ENCODE data around the gene AACS.
"Not testable (repeated sequence)": the region's sequence is repeated elsewhere in the genome, so short reads cannot be mapped to it uniquely, and the experiment has no call there.

AACS gene

GRCh38 chr12:125061229-125061628, 4.0 kb upstream of the AACS start:
- DNase-seq = no peak

GRCh38 chr12:125063522-125063921, 1.7 kb upstream of the AACS start:
- not testable (repeated sequence) for DNase-seq

- no peak for DNase-seq
Measured at GRCh38 chr12:125064492-125064891, 743 bp upstream of the AACS start.

- no peak for DNase-seq
Measured at GRCh38 chr12:125065919-125066570, 810 bp downstream of the AACS start.

- DNase-seq = no peak
Measured at GRCh38 chr12:125068391-125068790, 3.2 kb downstream of the AACS start.

- DNase-seq = no peak
Measured at GRCh38 chr12:125069616-125070015, 4.4 kb downstream of the AACS start.

GRCh38 chr12:125070112-125070511, 4.9 kb downstream of the AACS start:
- DNase-seq = no peak

- DNase-seq = no peak
Measured at GRCh38 chr12:125070661-125071390, 5.6 kb downstream of the AACS start.

- no peak for DNase-seq
Measured at GRCh38 chr12:125071456-125071855, 6.2 kb downstream of the AACS start.

GRCh38 chr12:125072496-125072895, 7.3 kb downstream of the AACS start:
- DNase-seq = no peak

GRCh38 chr12:125074294-125074693, 9.1 kb downstream of the AACS start:
- not testable (repeated sequence) for DNase-seq

GRCh38 chr12:125076103-125076502, 10.9 kb downstream of the AACS start:
- DNase-seq = no peak

- no peak for DNase-seq
Measured at GRCh38 chr12:125079084-125079483, 13.8 kb downstream of the AACS start.

GRCh38 chr12:125079648-125080645, 14.7 kb downstream of the AACS start:
- no peak for DNase-seq

GRCh38 chr12:125081427-125081826, 16.2 kb downstream of the AACS start:
- no peak for DNase-seq

GRCh38 chr12:125083072-125083471, 17.8 kb downstream of the AACS start:
- no peak for DNase-seq

- not testable (repeated sequence) for DNase-seq
Measured at GRCh38 chr12:125088199-125088598, 23.0 kb downstream of the AACS start.

GRCh38 chr12:125089083-125089482, 23.8 kb downstream of the AACS start:
- no peak for DNase-seq

- no peak for DNase-seq
Measured at GRCh38 chr12:125089626-125090025, 24.4 kb downstream of the AACS start.

GRCh38 chr12:125090437-125090836, 25.2 kb downstream of the AACS start:
- DNase-seq = no peak

- DNase-seq = no peak
Measured at GRCh38 chr12:125091401-125091800, 26.2 kb downstream of the AACS start.

GRCh38 chr12:125092108-125092871, 27.1 kb downstream of the AACS start:
- DNase-seq = no peak

All from stimulated activated CD4-positive, alpha-beta T cell treated with anti-CD3 and anti-CD28 coated beads, Interleukin-4, amount 100 ng/mL, for 1 hour (primary cell).